ENCODE data around the gene POU2AF1.

POU2AF1 gene

GRCh38 chr11:111309215-111309915 lies 69.7 kb downstream of the POU2AF1 start:
- DNase-seq, result no peak

- DNase-seq, result no peak
Observed at GRCh38 chr11:111308140-111308539, 70.9 kb downstream of the POU2AF1 start.

GRCh38 chr11:111307472-111308108 lies 71.5 kb downstream of the POU2AF1 start:
- DNase-seq, result no peak

GRCh38 chr11:111306321-111306720 lies 72.8 kb downstream of the POU2AF1 start:
- DNase-seq, result no peak

- DNase-seq, result no peak
Observed at GRCh38 chr11:111305876-111306275, 73.2 kb downstream of the POU2AF1 start.

- no peak for DNase-seq
Observed at GRCh38 chr11:111305162-111305802, 73.8 kb downstream of the POU2AF1 start.

- no peak for DNase-seq
Observed at GRCh38 chr11:111303461-111303860, 75.6 kb downstream of the POU2AF1 start.

- no peak for DNase-seq
Observed at GRCh38 chr11:111302298-111302697, 76.8 kb downstream of the POU2AF1 start.

All from CD4-positive, alpha-beta T cell treated with Interleukin-10 for 1 hour (primary cell).